Immature natural killer cell (primary cell): ENCODE results near the gene KATNB1. TPM values are rescaled to one million over a fixed set of nuclear protein-coding genes. Genes with fewer than 3 reads are reported as not detected.
A peak's percentile ranks its signal among the peaks of the same experiment; 100 is the strongest.

Source experiments
- DNase-seq, 3 donors: peaks; one replicate each; pipeline ENCODE4 v3.0.0; 2022; ENCODE audit warnings: mixed read lengths in 1 of 3
- H3K27ac Mint-ChIP-seq, 6 donors: one replicate each; pipeline ENCODE4 v1.8.0; 2020; ENCODE audit warnings: mixed read lengths in 6 of 6, mild to moderate bottlenecking in 5 of 6, inconsistent platforms in 4 of 6, moderate library complexity in 3 of 6
- H3K27me3 Mint-ChIP-seq, 3 donors: one replicate each; pipeline ENCODE4 v1.8.0; 2020 to 2021; ENCODE audit warnings: low read depth in 3 of 3, mild to moderate bottlenecking in 3 of 3, mixed read lengths in 3 of 3, moderate library complexity in 3 of 3, inconsistent platforms in 1 of 3
- H3K36me3 Mint-ChIP-seq, 3 donors: one replicate each; pipeline ENCODE4 v1.8.0; 2020; ENCODE audit warnings: mixed read lengths in 3 of 3, inconsistent platforms in 2 of 3, mild to moderate bottlenecking in 2 of 3
- H3K4me1 Mint-ChIP-seq, 2 donors: one replicate each; pipeline ENCODE4 v1.8.0; 2020; ENCODE audit warnings: inconsistent platforms in 2 of 2, mild to moderate bottlenecking in 2 of 2, mixed read lengths in 2 of 2, moderate library complexity in 1 of 2
- H3K4me3 Mint-ChIP-seq, 5 donors: one replicate each; pipeline ENCODE4 v1.8.0; 2020; ENCODE audit warnings: mild to moderate bottlenecking in 5 of 5, mixed read lengths in 5 of 5, inconsistent platforms in 3 of 5, moderate library complexity in 3 of 5
- H3K9me3 Mint-ChIP-seq, 6 donors: one replicate each; pipeline ENCODE4 v1.8.0; 2020; ENCODE audit warnings: mild to moderate bottlenecking in 6 of 6, mixed read lengths in 6 of 6, inconsistent platforms in 4 of 6, moderate library complexity in 3 of 6
- polyA plus RNA-seq, 3 donors: library from polyadenylated mRNA; unstranded; fragments of 300-500 nt; fragmentation: Illumina TruSeq; gene quantifications; one replicate each; pipeline ENCODE4 v1.2.3, GENCODE V29; 2021

Gene KATNB1
- polyA plus RNA-seq, 3 donors from 2014 or later, result 21.6 to 43.9 (median 43.1) TPM

DNA sequence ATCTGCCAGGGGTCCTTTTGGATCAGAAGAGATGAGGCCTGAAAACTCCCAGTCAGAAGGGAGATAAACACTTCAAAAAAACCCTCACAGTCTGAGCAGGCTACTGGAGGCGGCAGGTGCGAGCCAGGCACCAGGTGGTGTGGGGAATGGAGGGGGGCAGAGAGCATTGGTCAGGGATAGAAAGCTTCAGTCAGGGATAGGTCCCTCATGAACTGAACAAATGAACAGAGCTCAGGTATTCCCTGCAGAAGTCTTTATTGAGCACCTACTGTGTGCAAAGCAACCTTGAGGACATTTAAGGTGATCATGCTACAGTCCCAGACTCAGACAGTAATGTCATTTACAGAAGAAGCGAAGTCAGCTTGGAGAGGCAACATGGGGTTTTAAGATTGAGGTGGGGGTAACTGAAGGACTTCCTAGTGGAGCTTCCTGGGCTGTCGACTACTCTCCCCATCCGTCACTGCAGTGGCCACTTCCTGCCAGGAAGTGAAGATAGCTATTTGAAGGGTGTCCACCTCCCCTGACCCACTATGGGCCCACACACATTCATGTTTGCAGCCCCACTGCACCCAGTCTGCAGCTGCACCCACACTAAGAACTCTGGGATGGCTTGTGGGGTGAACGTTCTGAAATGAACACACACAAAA is 63.5 kb downstream of the KATNB1 start:
- H3K4me3 Mint-ChIP-seq, result peak overlapping the region; percentile 44 to 80 (median 55)
- H3K4me1 Mint-ChIP-seq, result peaks cover 49 to 50% of the 10 kb centered on the region in 2 donors
- H3K27ac Mint-ChIP-seq, result peak overlapping the region; percentile 60 to 87 (median 76)

GRCh38 chr16:57799600-57800199 is 64.1 kb downstream of the KATNB1 start:
- Mint-ChIP-seq H3K9me3 (peaks cover 0 to 2% (median 0%) of the 10 kb centered on the region in 6 donors), H3K4me3 (peak overlapping the region; percentile 22 to 80 (median 49)), H3K4me1 (peaks cover 49 to 52% of the 10 kb centered on the region in 2 donors), H3K27ac (peak overlapping the region; percentile 43 to 87 (median 76)), H3K27me3 (peaks cover 6 to 14% (median 11%) of the 10 kb centered on the region in 3 donors), H3K36me3 (peaks cover 0 to 3% (median 0%) of the 10 kb centered on the region in 3 donors)
- DNase-seq, result no peak

More for the DNA sequence above, 63.5 kb downstream of the KATNB1 start:
- Mint-ChIP-seq H3K36me3 (peaks cover 0 to 3% (median 0%) of the 10 kb centered on the region in 3 donors), H3K9me3 (peaks cover 0 to 2% (median 0%) of the 10 kb centered on the region in 6 donors), H3K27me3 (peaks cover 6 to 14% (median 11%) of the 10 kb centered on the region in 3 donors)
- no peak for DNase-seq

- no peak for DNase-seq
- Mint-ChIP-seq H3K36me3 (peaks cover 0 to 3% (median 0%) of the 10 kb centered on the region in 3 donors), H3K4me3 (peak overlapping the region; percentile 51 to 76 (median 61)), H3K9me3 (peaks cover 0 to 2% (median 0%) of the 10 kb centered on the region in 6 donors), H3K4me1 (peaks cover 48 to 52% of the 10 kb centered on the region in 2 donors), H3K27me3 (peaks cover 6 to 14% (median 12%) of the 10 kb centered on the region in 3 donors), H3K27ac (peak overlapping the region; percentile 55 to 87 (median 80))
Observed at GRCh38 chr16:57800200-57801097, 64.9 kb downstream of the KATNB1 start.

DNA sequence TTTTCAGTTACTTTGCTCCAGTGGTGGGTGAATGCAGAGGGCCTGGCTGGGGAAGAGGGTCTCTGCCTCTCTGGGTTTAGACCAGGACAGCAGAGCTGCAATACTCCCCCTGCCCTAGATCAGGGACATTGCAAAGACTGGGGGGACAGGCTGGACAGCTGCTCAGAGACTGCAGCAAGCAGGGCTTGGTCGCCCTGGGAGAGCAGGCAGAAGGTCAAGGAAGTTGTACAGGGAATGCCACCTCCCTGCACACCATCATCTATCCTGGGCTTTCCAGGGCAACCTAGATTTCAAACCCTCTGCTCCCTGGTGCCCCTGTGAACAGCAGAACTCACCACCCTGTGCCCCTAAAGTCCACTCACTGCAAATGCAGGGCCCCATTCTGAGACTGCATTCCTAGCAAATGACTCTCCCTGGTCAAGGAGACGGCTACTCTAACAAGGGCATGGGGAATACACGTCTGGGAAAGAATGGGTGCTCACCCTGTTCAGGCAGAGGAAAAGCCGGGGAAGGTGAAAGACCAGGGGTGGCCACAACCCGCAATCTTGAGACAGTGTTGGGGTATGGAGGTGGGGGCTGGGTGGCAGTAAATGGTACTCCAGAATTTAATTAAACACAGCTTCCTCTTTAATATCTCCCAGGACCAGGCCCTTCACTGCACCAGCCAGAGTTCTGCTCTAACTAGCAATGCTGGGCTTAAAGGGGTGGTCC is 65.7 kb downstream of the KATNB1 start:
- Mint-ChIP-seq H3K9me3 (peaks cover 0 to 2% (median 0%) of the 10 kb centered on the region in 6 donors), H3K27me3 (peaks cover 6 to 17% (median 12%) of the 10 kb centered on the region in 3 donors), H3K27ac (peak overlapping the region; percentile 55 to 87 (median 76)), H3K4me3 (peak overlapping the region; percentile 51 to 76 (median 72)), H3K4me1 (peaks cover 47 to 53% of the 10 kb centered on the region in 2 donors), H3K36me3 (peaks cover 0 to 3% (median 0%) of the 10 kb centered on the region in 3 donors)
- DNase-seq, result no peak

DNA sequence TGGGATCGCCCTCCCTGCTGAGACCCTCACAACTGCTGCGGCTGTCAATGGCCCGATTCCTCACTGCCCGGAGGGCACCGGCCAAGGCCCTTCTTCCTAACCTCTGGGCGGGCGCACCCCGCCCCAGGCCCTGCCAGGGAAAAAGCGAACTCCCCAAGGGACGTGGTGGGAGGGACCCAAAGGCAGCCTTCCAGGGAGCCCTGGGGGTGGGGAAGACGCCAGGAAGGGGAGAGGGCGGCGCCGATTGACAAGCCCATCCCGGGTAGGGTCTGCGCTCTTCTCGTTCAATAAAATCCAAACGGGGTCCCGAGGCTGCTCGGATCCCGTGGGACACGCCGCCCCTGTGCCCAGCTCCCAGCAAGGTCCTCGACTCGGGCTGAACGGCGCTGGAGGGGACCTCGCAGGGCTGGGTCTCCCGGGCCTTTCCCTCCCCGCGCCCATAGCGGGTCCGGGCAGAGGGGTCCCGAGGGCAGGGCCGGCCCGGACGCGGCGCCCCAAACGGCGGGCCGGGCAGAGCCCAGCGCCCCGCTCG is 66.3 kb downstream of the KATNB1 start:
- Mint-ChIP-seq H3K27ac (peak overlapping the region; percentile 55 to 87 (median 76)), H3K27me3 (peaks cover 6 to 19% (median 12%) of the 10 kb centered on the region in 3 donors), H3K4me3 (peak overlapping the region; percentile 51 to 76 (median 72)), H3K36me3 (peaks cover 0 to under 1% (median 0%) of the 10 kb centered on the region in 3 donors), H3K9me3 (peaks cover 0 to 2% (median 0%) of the 10 kb centered on the region in 6 donors), H3K4me1 (peaks cover 46 to 60% of the 10 kb centered on the region in 2 donors)
- peak in 1 of 3 donors; percentile 38 for DNase-seq

- Mint-ChIP-seq H3K36me3 (no peaks in the 10 kb centered on the region), H3K27ac (peak within 1 kb of the TSS; percentile 84 to 99 (median 96)), H3K9me3 (peaks cover 0 to 2% (median 0%) of the 10 kb centered on the region in 6 donors), H3K27me3 (peaks cover 6 to 19% (median 12%) of the 10 kb centered on the region in 3 donors), H3K4me1 (peaks cover 49 to 61% of the 10 kb centered on the region in 2 donors), H3K4me3 (peak within 1 kb of the TSS; percentile 93 to 100 (median 96))
- peak; percentile 86 to 90 (median 89) for DNase-seq
Observed at GRCh38 chr16:57802341-57803133, 67.0 kb downstream of the KATNB1 start, which contains the start of gene KIFC3. Gene KIFC3 (minus strand): TSS chr16:57802491. CDS start chr16:57798243, 4,248 bp downstream.

GRCh38 chr16:57803134-57803990 is 67.8 kb downstream of the KATNB1 start:
- Mint-ChIP-seq H3K4me1 (peaks cover 57 to 69% of the 10 kb centered on the region in 2 donors), H3K27me3 (peaks cover 6 to 19% (median 12%) of the 10 kb centered on the region in 3 donors), H3K36me3 (no peaks in the 10 kb centered on the region), H3K4me3 (peak overlapping the region; percentile 93 to 100 (median 96)), H3K9me3 (peaks cover 0 to 2% (median 0%) of the 10 kb centered on the region in 6 donors), H3K27ac (peak overlapping the region; percentile 84 to 99 (median 96))
- DNase-seq, result no peak

GRCh38 chr16:57804111-57804837 is 68.7 kb downstream of the KATNB1 start:
- H3K36me3 Mint-ChIP-seq, result no peaks in the 10 kb centered on the region
- H3K4me1 Mint-ChIP-seq, result peaks cover 56 to 68% of the 10 kb centered on the region in 2 donors
- H3K27ac Mint-ChIP-seq, result peak overlapping the region in 2 of 6 donors; percentile 40 to 65
- peaks cover 0 to 2% (median 0%) of the 10 kb centered on the region in 6 donors for H3K9me3 Mint-ChIP-seq
- no peak overlapping the region for H3K4me3 Mint-ChIP-seq
- no peak for DNase-seq
- peaks cover 6 to 19% (median 14%) of the 10 kb centered on the region in 3 donors for H3K27me3 Mint-ChIP-seq

DNA sequence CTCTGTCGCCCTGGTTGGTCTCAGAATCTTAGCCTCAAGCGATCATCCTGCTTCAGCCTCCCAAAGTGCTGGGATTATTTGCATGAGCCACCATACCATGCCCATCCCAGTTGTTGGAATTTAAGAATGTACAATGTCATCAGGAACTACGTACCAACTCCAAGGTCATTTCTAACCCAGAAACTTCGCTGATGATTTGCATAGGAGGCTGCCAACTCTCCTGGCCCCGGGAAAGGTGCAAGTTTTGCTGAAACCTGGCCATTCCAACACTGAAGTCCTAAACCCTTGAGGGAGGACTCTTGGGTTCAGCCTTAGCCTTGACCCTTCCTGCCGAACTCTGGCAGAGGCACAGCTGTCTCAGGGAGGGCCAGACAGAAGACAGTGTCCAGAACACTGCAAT is 69.6 kb downstream of the KATNB1 start:
- Mint-ChIP-seq H3K4me1 (peaks cover 56 to 68% of the 10 kb centered on the region in 2 donors), H3K27me3 (peaks cover 6 to 19% (median 15%) of the 10 kb centered on the region in 3 donors), H3K36me3 (no peaks in the 10 kb centered on the region), H3K9me3 (peaks cover 0 to 2% (median 0%) of the 10 kb centered on the region in 6 donors), H3K4me3 (no peak overlapping the region), H3K27ac (no peak overlapping the region)
- no peak for DNase-seq
